Suprapubic skin (tissue), 4 donors: ENCODE data around the gene DSCAML1. TPM values are rescaled to one million over a fixed set of nuclear protein-coding genes. Genes with fewer than 3 reads are reported as not detected.
"Not testable (repeated sequence)": the region's sequence is repeated elsewhere in the genome, so short reads cannot be mapped to it uniquely, and the experiment has no call there.

ENCODE experiments used
- DNase-seq, 2 donors: peaks; one replicate each; pipeline ENCODE4 v3.0.0-alpha.2; 2019; ENCODE audit warnings: low spot score in 2 of 2
- H3K27ac ChIP-seq: fragments of 200-600 bp; sonication (generic); one replicate; pipeline ENCODE4 v1.5.1; 2019
- H3K27me3 ChIP-seq: fragments of 200-600 bp; sonication (generic); one replicate; pipeline ENCODE4 v1.5.1; 2019
- H3K36me3 ChIP-seq: fragments of 200-600 bp; sonication (generic); one replicate; pipeline ENCODE4 v1.5.1; 2019
- H3K4me1 ChIP-seq: fragments of 200-600 bp; sonication (generic); one replicate; pipeline ENCODE4 v1.5.1; 2019
- H3K4me3 ChIP-seq: fragments of 200-600 bp; sonication (generic); one replicate; pipeline ENCODE4 v1.5.1; 2019; ENCODE audit warnings: mild to moderate bottlenecking
- H3K9me3 ChIP-seq: fragments of 200-600 bp; sonication (generic); one replicate; pipeline ENCODE4 v1.5.1; 2019
- CTCF ChIP-seq, 2 donors: fragments of 200-600 bp in 1 of 2; fragments of 450-650 bp in 1 of 2; sonication (generic) in 1 of 2; IDR thresholded peaks; one replicate each; pipeline ENCODE4 v1.5.1; 2016 to 2019; ENCODE audit warnings: antibody characterized with exemption in 2 of 2, mild to moderate bottlenecking in 1 of 2, moderate library complexity in 1 of 2
- EP300 ChIP-seq: sonication (generic); formaldehyde crosslinking; IDR thresholded peaks from one replicate; pipeline ENCODE4 v1.6.1; 2017; ENCODE audit warnings: antibody characterized with exemption
- POLR2A ChIP-seq, 2 donors: fragments of 450-650 bp; IDR thresholded peaks; one replicate each; pipeline ENCODE4 v1.6.1; 2017; ENCODE audit warnings: antibody characterized with exemption in 2 of 2, mild to moderate bottlenecking in 2 of 2, moderate library complexity in 2 of 2
- POLR2AphosphoS5 ChIP-seq, 3 donors: sonication (generic); formaldehyde crosslinking; IDR thresholded peaks; one replicate each; pipeline ENCODE4 v1.6.1; 2017; ENCODE audit warnings: antibody characterized with exemption in 3 of 3
- WGBS: methylation state at CpG from one replicate; pipeline ENCODE4 v1.1.5; 2018; 5-methylcytosine and 5-hydroxymethylcytosine counted together
- total RNA-seq, 4 donors: library from RNA; depleted of rRNA; stranded (reverse); fragments of >200 nt; gene quantifications; one replicate each; pipeline ENCODE4 v1.1.0, GENCODE V29; 2016

DSCAML1 gene
- total RNA-seq, 4 donors from 2014 or later, result 0.11 to 0.24 (median 0.21) TPM; not detected in 1

GRCh38 chr11:117815262-117815803 is 18.3 kb upstream of the DSCAML1 start:
- H3K4me3 ChIP-seq, result no peak overlapping the region
- WGBS, result 55% methylated on average over 7 of the region's 7 CpGs
- no peaks in the 10 kb centered on the region for H3K9me3 ChIP-seq
- H3K4me1 ChIP-seq, result peaks cover 36% of the 10 kb centered on the region
- H3K36me3 ChIP-seq, result no peaks in the 10 kb centered on the region
- no peaks in the 10 kb centered on the region for H3K27me3 ChIP-seq
- DNase-seq, result no peak
- no peak overlapping the region for H3K27ac ChIP-seq
- TF ChIP-seq CTCF (IDR thresholded peaks at IDR 0.05) (no peak), POLR2AphosphoS5 (IDR thresholded peaks at IDR 0.05) (no peak), EP300 (no peak), POLR2A (IDR thresholded peaks at IDR 0.05) (no peak)

- peaks cover 37% of the 10 kb centered on the region for H3K4me1 ChIP-seq
- 60% methylated on average over 7 of the region's 14 CpGs for WGBS
- peaks cover under 1% of the 10 kb centered on the region for H3K27me3 ChIP-seq
- H3K9me3 ChIP-seq, result no peaks in the 10 kb centered on the region
- DNase-seq, result peak in 1 of 2 donors; percentile 83
- H3K36me3 ChIP-seq, result no peaks in the 10 kb centered on the region
- H3K4me3 ChIP-seq, result no peak overlapping the region
- TF ChIP-seq CTCF (IDR thresholded peaks at IDR 0.05) (no peak), EP300 (no peak), POLR2AphosphoS5 (IDR thresholded peaks at IDR 0.05) (no peak), POLR2A (IDR thresholded peaks at IDR 0.05) (no peak)
- no peak overlapping the region for H3K27ac ChIP-seq
Measured at GRCh38 chr11:117814766-117815261, 17.8 kb upstream of the DSCAML1 start.

- 88% methylated on average over 6 of the region's 7 CpGs for WGBS
- Histone ChIP-seq H3K4me3 (no peak overlapping the region), H3K4me1 (peaks cover 41% of the 10 kb centered on the region), H3K27me3 (peaks cover 6% of the 10 kb centered on the region), H3K36me3 (no peaks in the 10 kb centered on the region), H3K27ac (no peak overlapping the region), H3K9me3 (no peaks in the 10 kb centered on the region)
- peak in 1 of 2 donors; percentile 33 for DNase-seq
- TF ChIP-seq POLR2AphosphoS5 (IDR thresholded peaks at IDR 0.05) (no peak), CTCF (IDR thresholded peaks at IDR 0.05) (no peak), EP300 (no peak), POLR2A (IDR thresholded peaks at IDR 0.05) (no peak)
Measured at GRCh38 chr11:117814204-117814765, 17.3 kb upstream of the DSCAML1 start.

GRCh38 chr11:117810056-117810451 is 13.0 kb upstream of the DSCAML1 start:
- not testable (repeated sequence) for DNase-seq, H3K36me3 ChIP-seq, H3K4me3 ChIP-seq, H3K27ac ChIP-seq, H3K9me3 ChIP-seq
- Histone ChIP-seq H3K4me1 (peaks cover 23% of the 10 kb centered on the region), H3K27me3 (peaks cover 14% of the 10 kb centered on the region)
- WGBS, result 85% methylated on average over 12 of the region's 12 CpGs

- no peak overlapping the region for H3K27ac ChIP-seq
Measured at GRCh38 chr11:117809236-117810055, 12.4 kb upstream of the DSCAML1 start.

More at GRCh38 chr11:117809236-117810055, 12.4 kb upstream of the DSCAML1 start:
- H3K36me3 ChIP-seq, result no peaks in the 10 kb centered on the region
- no peak overlapping the region for H3K4me3 ChIP-seq
- peak; percentile 76 to 86 for DNase-seq
- no peaks in the 10 kb centered on the region for H3K9me3 ChIP-seq
- peaks cover 14% of the 10 kb centered on the region for H3K27me3 ChIP-seq
- TF ChIP-seq POLR2AphosphoS5 (IDR thresholded peaks at IDR 0.05) (no peak), CTCF (IDR thresholded peaks at IDR 0.05) (peak; percentile 14 to 55)
- H3K4me1 ChIP-seq, result peaks cover 18% of the 10 kb centered on the region
- 58% methylated on average over 9 of the region's 22 CpGs for WGBS
